ENCODE results near the gene DNAJB11. TPM values are rescaled to one million over a fixed set of nuclear protein-coding genes. Genes with fewer than 3 reads are reported as not detected.

Gene DNAJB11
- polyA plus RNA-seq, 2 of the 4 experiments (the other 2 are of a cell fraction): 55.2 to 61.9 TPM

DNA sequence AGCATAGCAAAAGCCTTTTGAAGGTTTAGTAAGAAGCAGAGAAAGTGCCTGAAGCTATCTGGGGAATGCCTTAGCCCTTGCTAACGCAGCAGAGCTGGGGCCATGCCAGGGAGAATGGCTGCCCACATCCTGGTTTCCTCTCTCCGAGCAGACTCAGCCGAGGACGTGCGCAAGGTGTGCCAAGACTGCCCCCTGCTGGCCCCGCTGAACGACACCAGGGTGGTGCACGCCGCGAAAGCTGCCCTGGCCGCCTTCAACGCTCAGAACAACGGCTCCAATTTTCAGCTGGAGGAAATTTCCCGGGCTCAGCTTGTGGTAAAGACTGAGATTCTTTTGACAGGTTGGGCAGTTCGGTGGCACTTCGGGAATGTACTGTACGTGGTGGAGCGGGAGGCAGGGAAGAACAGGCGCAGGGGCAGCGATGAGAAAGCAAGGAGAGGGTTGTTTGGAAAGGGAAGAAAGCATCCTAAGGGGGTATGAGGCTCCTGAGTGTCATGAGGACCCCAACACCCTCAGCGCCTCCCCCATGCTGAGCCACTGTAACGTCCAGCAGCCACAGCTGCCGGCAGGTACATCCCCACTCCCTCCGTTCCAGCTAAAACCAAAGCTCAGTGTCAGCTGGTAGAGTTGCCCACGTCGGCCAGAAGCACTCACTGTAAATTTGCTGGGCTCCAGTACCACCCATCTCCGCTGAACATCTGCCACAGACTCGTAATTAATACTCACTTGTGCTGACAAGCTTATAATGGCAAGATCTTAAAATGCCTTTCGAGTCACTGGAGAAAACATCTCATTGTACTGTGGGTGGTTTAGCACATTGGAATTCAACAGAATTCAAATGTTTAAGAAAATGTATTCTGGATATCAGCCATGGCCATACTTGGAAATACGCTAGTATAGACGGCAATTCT is 46.8 kb downstream of the DNAJB11 start (continued):
- TF ChIP-seq POLR2A (IDR thresholded peaks at IDR 0.05; ENCODE audit: low read length) (no peak), ZC3H11A (IDR thresholded peaks at IDR 0.05) (no peak), MAFK (IDR thresholded peaks at IDR 0.05; ENCODE audit: partially characterized antibody) (peak; percentile 37), FOXS1 (CRISPR knock-in tag; IDR thresholded peaks at IDR 0.05) (no peak), ZNF302 (CRISPR knock-in tag; IDR thresholded peaks at IDR 0.05) (no peak), HES2 (IDR thresholded peaks at IDR 0.05) (no peak), KDM5A (IDR thresholded peaks at IDR 0.05) (no peak), RCOR1 (IDR thresholded peaks at IDR 0.05; ENCODE audit: low read depth, low read length) (no peak), FOSL2 (IDR thresholded peaks at IDR 0.05) (no peak), FOSL2 (CRISPR knock-in tag; IDR thresholded peaks at IDR 0.05) (0 out of 2 replicates have a peak, but pooled peaks have one; percentile 2), TP53 (CRISPR knock-in tag; IDR thresholded peaks at IDR 0.05) (no peak), RAD21 (conservative IDR thresholded peaks at IDR 0.05 in 1 of 2, IDR thresholded peaks at IDR 0.05 in 1 of 2) (peak; percentile 74 to 84)
- TF ChIP-seq, protein P1, sequence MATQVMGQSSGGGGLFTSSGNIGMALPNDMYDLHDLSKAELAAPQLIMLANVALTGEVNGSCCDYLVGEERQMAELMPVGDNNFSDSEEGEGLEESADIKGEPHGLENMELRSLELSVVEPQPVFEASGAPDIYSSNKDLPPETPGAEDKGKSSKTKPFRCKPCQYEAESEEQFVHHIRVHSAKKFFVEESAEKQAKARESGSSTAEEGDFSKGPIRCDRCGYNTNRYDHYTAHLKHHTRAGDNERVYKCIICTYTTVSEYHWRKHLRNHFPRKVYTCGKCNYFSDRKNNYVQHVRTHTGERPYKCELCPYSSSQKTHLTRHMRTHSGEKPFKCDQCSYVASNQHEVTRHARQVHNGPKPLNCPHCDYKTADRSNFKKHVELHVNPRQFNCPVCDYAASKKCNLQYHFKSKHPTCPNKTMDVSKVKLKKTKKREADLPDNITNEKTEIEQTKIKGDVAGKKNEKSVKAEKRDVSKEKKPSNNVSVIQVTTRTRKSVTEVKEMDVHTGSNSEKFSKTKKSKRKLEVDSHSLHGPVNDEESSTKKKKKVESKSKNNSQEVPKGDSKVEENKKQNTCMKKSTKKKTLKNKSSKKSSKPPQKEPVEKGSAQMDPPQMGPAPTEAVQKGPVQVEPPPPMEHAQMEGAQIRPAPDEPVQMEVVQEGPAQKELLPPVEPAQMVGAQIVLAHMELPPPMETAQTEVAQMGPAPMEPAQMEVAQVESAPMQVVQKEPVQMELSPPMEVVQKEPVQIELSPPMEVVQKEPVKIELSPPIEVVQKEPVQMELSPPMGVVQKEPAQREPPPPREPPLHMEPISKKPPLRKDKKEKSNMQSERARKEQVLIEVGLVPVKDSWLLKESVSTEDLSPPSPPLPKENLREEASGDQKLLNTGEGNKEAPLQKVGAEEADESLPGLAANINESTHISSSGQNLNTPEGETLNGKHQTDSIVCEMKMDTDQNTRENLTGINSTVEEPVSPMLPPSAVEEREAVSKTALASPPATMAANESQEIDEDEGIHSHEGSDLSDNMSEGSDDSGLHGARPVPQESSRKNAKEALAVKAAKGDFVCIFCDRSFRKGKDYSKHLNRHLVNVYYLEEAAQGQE (IDR thresholded peaks at IDR 0.05): no peak
- TF ChIP-seq, protein P2, sequence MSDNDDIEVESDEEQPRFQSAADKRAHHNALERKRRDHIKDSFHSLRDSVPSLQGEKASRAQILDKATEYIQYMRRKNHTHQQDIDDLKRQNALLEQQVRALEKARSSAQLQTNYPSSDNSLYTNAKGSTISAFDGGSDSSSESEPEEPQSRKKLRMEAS (IDR thresholded peaks at IDR 0.05): peak; percentile 67

DNA sequence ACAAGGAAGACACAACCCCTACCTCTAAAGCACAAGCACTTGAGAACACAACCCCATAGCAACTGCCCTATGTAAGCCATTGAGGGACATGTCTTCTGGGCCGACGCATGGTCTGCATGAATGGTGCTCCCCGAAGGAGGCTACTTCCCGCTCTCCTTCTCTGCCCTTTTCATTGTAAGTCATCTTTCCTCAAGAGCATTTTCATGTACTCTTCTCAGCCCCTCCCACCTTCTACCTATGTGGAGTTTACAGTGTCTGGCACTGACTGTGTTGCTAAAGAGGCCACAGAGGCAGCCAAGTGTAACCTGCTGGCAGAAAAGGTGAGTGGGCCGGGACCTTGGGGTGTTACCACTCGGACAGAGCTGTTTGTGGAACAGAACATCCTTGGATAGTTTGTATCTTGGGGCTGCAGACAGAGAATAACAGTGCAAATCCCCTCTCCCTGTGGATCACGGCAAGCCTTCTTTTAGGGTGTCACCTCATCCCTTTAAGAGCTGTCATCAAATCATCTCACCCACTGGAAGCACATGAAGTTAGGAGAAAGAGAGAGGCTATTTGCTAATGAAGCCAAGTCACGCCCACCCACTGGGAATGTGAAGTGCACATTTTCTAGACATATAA is 47.9 kb downstream of the DNAJB11 start:
- Histone ChIP-seq H3K27ac (no peak overlapping the region), H3K9me3 (no peaks in the 10 kb centered on the region), H3K4me2 (no peak overlapping the region), H3K4me1 (peaks cover 8% of the 10 kb centered on the region), H3K4me3 (no peak overlapping the region)
- 85% methylated on average over 8 of the region's 8 CpGs for WGBS (ENCODE audit: missing lambda C conversion rate)
- ChIA-PET POLR2A (no interaction called here), CTCF (interaction anchor here (0.7 to 5.1 kb wide), 7 partner anchors 7 to 1095 kb away, joined by 3 to 62 read pairs (median 22); no protein-coding TSS in a partner anchor)
- DNase-seq (ENCODE audit: low read depth in 1 of 2, low spot score in 1 of 2) (no peak), FAIRE-seq (no peak), ATAC-seq (no peak)
- TF ChIP-seq CHD4 (IDR thresholded peaks at IDR 0.05; ENCODE audit: borderline replicate concordance) (no peak), POLR2AphosphoS2 (conservative IDR thresholded peaks at IDR 0.05; ENCODE audit: low read length) (no peak), HOXB13 (CRISPR knock-in tag; IDR thresholded peaks at IDR 0.05; ENCODE audit: low read depth) (no peak)

- no peak for DNase-seq (ENCODE audit: low read depth in 1 of 2, low spot score in 1 of 2)
- ChIA-PET CTCF (no interaction called here), POLR2A (no interaction called here)
- Histone ChIP-seq H3K4me1 (peaks cover 8% of the 10 kb centered on the region), H3K4me2 (no peak overlapping the region), H3K27ac (no peak overlapping the region), H3K4me3 (no peak overlapping the region), H3K9me3 (no peaks in the 10 kb centered on the region)
- no peak for FAIRE-seq
- ATAC-seq: no peak
- WGBS (ENCODE audit: missing lambda C conversion rate): 76% methylated on average over 5 of the region's 5 CpGs
- no peak for TF ChIP-seq CHD2 (IDR thresholded peaks at IDR 0.05; ENCODE audit: low read length, partially characterized antibody)
- no peak for TF ChIP-seq RAD21 (conservative IDR thresholded peaks at IDR 0.05 in 1 of 2, IDR thresholded peaks at IDR 0.05 in 1 of 2)
These were observed 49.3 kb downstream of the DNAJB11 start for GRCh38 chr3:186619787-186620212.
